ENCODE data around the gene UVRAG. TPM values are rescaled to one million over a fixed set of nuclear protein-coding genes. Genes with fewer than 3 reads are reported as not detected.

UVRAG gene
- total RNA-seq, 1 donor from 2014 or later = 31.0 TPM

GRCh38 chr11:75826461-75827230 is 11.6 kb downstream of the UVRAG start:
- H3K27ac ChIP-seq = peak overlapping the region; percentile 70
- no peaks in the 10 kb centered on the region for H3K36me3 ChIP-seq
- H3K4me1 ChIP-seq = peaks cover 58% of the 10 kb centered on the region
- intact Hi-C loops (cut with DNase I) = no loop called here
- DNase-seq = no peak
- ATAC-seq = peak; percentile 78
- H3K27me3 ChIP-seq = no peaks in the 10 kb centered on the region
- H3K9me3 ChIP-seq = no peaks in the 10 kb centered on the region
- peak overlapping the region; percentile 11 for H3K4me3 ChIP-seq
- no peak for TF ChIP-seq CTCF (IDR thresholded peaks at IDR 0.05)

GRCh38 chr11:75827562-75827961 is 12.6 kb downstream of the UVRAG start:
- H3K9me3 ChIP-seq = no peaks in the 10 kb centered on the region
- no peak for DNase-seq
- peaks cover 57% of the 10 kb centered on the region for H3K4me1 ChIP-seq
- no peaks in the 10 kb centered on the region for H3K27me3 ChIP-seq
- no peak overlapping the region for H3K4me3 ChIP-seq
- intact Hi-C loops (cut with DNase I) = no loop called here
- ATAC-seq = no peak
- no peaks in the 10 kb centered on the region for H3K36me3 ChIP-seq
- no peak for TF ChIP-seq CTCF (IDR thresholded peaks at IDR 0.05)
- H3K27ac ChIP-seq = peak overlapping the region; percentile 70

GRCh38 chr11:75831915-75832502 is 17.0 kb downstream of the UVRAG start:
- TF ChIP-seq CTCF (IDR thresholded peaks at IDR 0.05) = no peak
- H3K27me3 ChIP-seq = no peaks in the 10 kb centered on the region
- no peak for DNase-seq
- H3K36me3 ChIP-seq = no peaks in the 10 kb centered on the region
- no peak overlapping the region for H3K4me3 ChIP-seq
- no peaks in the 10 kb centered on the region for H3K9me3 ChIP-seq
- no peak overlapping the region for H3K27ac ChIP-seq
- peaks cover 20% of the 10 kb centered on the region for H3K4me1 ChIP-seq
- intact Hi-C loops (cut with DNase I) = no loop called here
- no peak for ATAC-seq

- intact Hi-C loops (cut with DNase I) = no loop called here
- no peak for TF ChIP-seq CTCF (IDR thresholded peaks at IDR 0.05)
- Histone ChIP-seq H3K36me3 (no peaks in the 10 kb centered on the region), H3K9me3 (no peaks in the 10 kb centered on the region), H3K4me1 (peaks cover 5% of the 10 kb centered on the region), H3K27me3 (no peaks in the 10 kb centered on the region), H3K27ac (no peak overlapping the region), H3K4me3 (no peak overlapping the region)
- DNase-seq (no peak), ATAC-seq (no peak)
Measured at GRCh38 chr11:75834728-75835127, 19.7 kb downstream of the UVRAG start.

GRCh38 chr11:75836417-75836816 is 21.4 kb downstream of the UVRAG start:
- H3K36me3 ChIP-seq = no peaks in the 10 kb centered on the region
- H3K27ac ChIP-seq = peak overlapping the region; percentile 20
- H3K4me3 ChIP-seq = no peak overlapping the region
- H3K9me3 ChIP-seq = no peaks in the 10 kb centered on the region
- intact Hi-C loops (cut with DNase I) = no loop called here
- no peaks in the 10 kb centered on the region for H3K27me3 ChIP-seq
- H3K4me1 ChIP-seq = peaks cover 15% of the 10 kb centered on the region
- no peak for TF ChIP-seq CTCF (IDR thresholded peaks at IDR 0.05)
- no peak for DNase-seq
- peak; percentile 86 for ATAC-seq
